Breast epithelium (tissue), 3 donors: ENCODE measurements around the gene TUBA3E.
"Not testable (repeated sequence)": the region's sequence is repeated elsewhere in the genome, so short reads cannot be mapped to it uniquely, and the experiment has no call there.

Experiments
- POLR2A ChIP-seq: fragments of 450-650 bp; IDR thresholded peaks from one replicate; pipeline ENCODE4 v1.6.1; 2016; ENCODE audit warnings: antibody characterized with exemption, mild to moderate bottlenecking, moderate library complexity
- TF ChIP-seq, protein P1 (sequence below), 3 donors: fragments of 450-650 bp; IDR thresholded peaks; one replicate each; pipeline ENCODE4 v1.5.1; 2016 to 2017; ENCODE audit warnings: antibody characterized with exemption in 3 of 3, mild to moderate bottlenecking in 3 of 3, moderate library complexity in 3 of 3

DNA sequence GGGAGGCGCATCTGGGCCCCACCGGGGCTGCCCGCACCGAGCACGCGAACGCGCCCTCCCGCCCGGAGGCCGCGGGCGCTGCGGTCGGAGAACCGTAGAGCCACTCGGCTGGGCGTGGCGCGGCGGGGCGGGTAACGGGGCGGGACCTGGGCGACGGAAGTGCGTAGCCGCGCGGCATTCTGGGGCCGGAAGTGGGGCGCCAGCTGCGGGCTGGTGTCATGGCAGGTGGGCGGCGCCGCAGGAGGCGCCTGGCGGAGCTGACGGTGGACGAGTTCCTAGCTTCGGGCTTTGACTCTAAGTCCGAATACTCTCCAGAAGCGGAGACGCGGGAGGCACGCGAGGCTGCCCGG is 30.9 kb upstream of the TUBA3E start:
- TF ChIP-seq, protein P1, sequence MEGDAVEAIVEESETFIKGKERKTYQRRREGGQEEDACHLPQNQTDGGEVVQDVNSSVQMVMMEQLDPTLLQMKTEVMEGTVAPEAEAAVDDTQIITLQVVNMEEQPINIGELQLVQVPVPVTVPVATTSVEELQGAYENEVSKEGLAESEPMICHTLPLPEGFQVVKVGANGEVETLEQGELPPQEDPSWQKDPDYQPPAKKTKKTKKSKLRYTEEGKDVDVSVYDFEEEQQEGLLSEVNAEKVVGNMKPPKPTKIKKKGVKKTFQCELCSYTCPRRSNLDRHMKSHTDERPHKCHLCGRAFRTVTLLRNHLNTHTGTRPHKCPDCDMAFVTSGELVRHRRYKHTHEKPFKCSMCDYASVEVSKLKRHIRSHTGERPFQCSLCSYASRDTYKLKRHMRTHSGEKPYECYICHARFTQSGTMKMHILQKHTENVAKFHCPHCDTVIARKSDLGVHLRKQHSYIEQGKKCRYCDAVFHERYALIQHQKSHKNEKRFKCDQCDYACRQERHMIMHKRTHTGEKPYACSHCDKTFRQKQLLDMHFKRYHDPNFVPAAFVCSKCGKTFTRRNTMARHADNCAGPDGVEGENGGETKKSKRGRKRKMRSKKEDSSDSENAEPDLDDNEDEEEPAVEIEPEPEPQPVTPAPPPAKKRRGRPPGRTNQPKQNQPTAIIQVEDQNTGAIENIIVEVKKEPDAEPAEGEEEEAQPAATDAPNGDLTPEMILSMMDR (IDR thresholded peaks at IDR 0.05): not testable (repeated sequence)
- not testable (repeated sequence) for TF ChIP-seq POLR2A
